Neural cell (in vitro differentiated cells): ENCODE data around the gene GNPAT. TPM values are rescaled to one million over a fixed set of nuclear protein-coding genes. Genes with fewer than 3 reads are reported as not detected.

Experiments used
- H2AFZ ChIP-seq: fragments of 200-600, 300-800 bp; sonication (generic), shearing (Covaris generic); 2 replicates; pipeline ENCODE4 v1.6.0; 2014; ENCODE audit warnings: low read depth, mild to moderate bottlenecking, antibody characterized with exemption, low read length, moderate library complexity
- H3F3A ChIP-seq: fragments of 200-600 bp; shearing (Covaris generic); 2 replicates; pipeline ENCODE4 v1.6.1; 2016; ENCODE audit warnings: mild to moderate bottlenecking, moderate library complexity, mixed read lengths, antibody characterized with exemption, low read length; ENCODE audit not compliant: insufficient read depth, poor library complexity, severe bottlenecking
- H3K27ac ChIP-seq: fragments of 200-600, 300-800 bp; sonication (generic), shearing (Covaris generic); 2 replicates; pipeline ENCODE4 v1.5.1; 2014; ENCODE audit warnings: mild to moderate bottlenecking, low read length, moderate library complexity
- H3K27me3 ChIP-seq: fragments of 300-800, 200-600 bp; sonication (generic), shearing (Covaris generic); 2 replicates; pipeline ENCODE4 v1.6.0; 2014; ENCODE audit warnings: mild to moderate bottlenecking, low read depth, low read length, moderate library complexity; ENCODE audit not compliant: insufficient read depth
- H3K36me3 ChIP-seq: fragments of 300-800, 200-600 bp; sonication (generic), shearing (Covaris generic); 2 replicates; pipeline ENCODE4 v1.5.1; 2014; ENCODE audit warnings: mild to moderate bottlenecking, antibody characterized with exemption, low read length, moderate library complexity; ENCODE audit not compliant: insufficient read depth
- H3K4me2 ChIP-seq: fragments of 300-800, 200-600 bp; sonication (generic), shearing (Covaris generic); 2 replicates; pipeline ENCODE4 v1.6.0; 2014; ENCODE audit warnings: mild to moderate bottlenecking, low read length
- H3K4me3 ChIP-seq: fragments of 300-800, 200-600 bp; sonication (generic), shearing (Covaris generic); 2 replicates; pipeline ENCODE4 v1.5.1; 2014; ENCODE audit warnings: mild to moderate bottlenecking, low read length, moderate library complexity
- H3K79me2 ChIP-seq: fragments of 200-600 bp; shearing (Covaris generic); replicated peaks from 2 replicates; pipeline ENCODE4 v1.6.0; 2014; ENCODE audit warnings: mild to moderate bottlenecking, low read length, moderate library complexity; ENCODE audit not compliant: insufficient read depth
- H3K9ac ChIP-seq: fragments of 300-800, 200-600 bp; sonication (generic), shearing (Covaris generic); 2 replicates; pipeline ENCODE4 v1.6.1; 2016; ENCODE audit warnings: mild to moderate bottlenecking, low read length, mixed read lengths
- H3K9me2 ChIP-seq: fragments of 200-600 bp; shearing (Covaris generic); 2 replicates; pipeline ENCODE4 v1.6.1; 2016; ENCODE audit warnings: mild to moderate bottlenecking, low read length, mixed read lengths; ENCODE audit not compliant: insufficient read depth
- H3K9me3 ChIP-seq: fragments of 200-600, 300-800 bp; sonication (generic), shearing (Covaris generic); 2 replicates; pipeline ENCODE4 v1.6.1; 2016; ENCODE audit warnings: mild to moderate bottlenecking, mixed run types, low read length, moderate library complexity, mixed read lengths
- H4K20me1 ChIP-seq: fragments of 200-600 bp; shearing (Covaris generic); 2 replicates; pipeline ENCODE4 v1.6.1; 2016; ENCODE audit warnings: mild to moderate bottlenecking, mixed run types; ENCODE audit not compliant: insufficient read depth
- EP300 ChIP-seq: fragments of 450-650 bp; conservative IDR thresholded peaks from 2 replicates; pipeline ENCODE4 v1.6.1; 2014; ENCODE audit warnings: antibody characterized with exemption, mild to moderate bottlenecking, moderate library complexity; ENCODE audit not compliant: poor library complexity, severe bottlenecking
- EZH2 ChIP-seq: fragments of 200-600, 300-800 bp; shearing (Covaris generic), sonication (generic); IDR thresholded peaks from 2 replicates; pipeline ENCODE4 v1.6.1; 2014; ENCODE audit warnings: antibody characterized with exemption, low read length, borderline replicate concordance, mild to moderate bottlenecking; ENCODE audit not compliant: insufficient read depth, poor library complexity, severe bottlenecking
- MXI1 ChIP-seq: fragments of 450-650 bp; conservative IDR thresholded peaks from 2 replicates; pipeline ENCODE4 v1.6.1; 2014; ENCODE audit warnings: antibody characterized with exemption, mild to moderate bottlenecking; ENCODE audit not compliant: poor library complexity, severe bottlenecking
- POLR2AphosphoS5 ChIP-seq: IDR thresholded peaks from 2 replicates; pipeline ENCODE4 v1.6.1; 2012
- RAD21 ChIP-seq: fragments of 450-650 bp; conservative IDR thresholded peaks from 2 replicates; pipeline ENCODE4 v1.6.1; 2014; ENCODE audit warnings: antibody characterized with exemption, mild to moderate bottlenecking, moderate library complexity
- REST ChIP-seq: IDR thresholded peaks from 2 replicates; pipeline ENCODE4 v1.6.1; 2012; ENCODE audit warnings: borderline replicate concordance
- SMC3 ChIP-seq: fragments of 450-650 bp; conservative IDR thresholded peaks from 2 replicates; pipeline ENCODE4 v1.6.1; 2014; ENCODE audit warnings: antibody characterized with exemption, mild to moderate bottlenecking, moderate library complexity; ENCODE audit not compliant: poor library complexity
- TAF1 ChIP-seq: IDR thresholded peaks from 2 replicates; pipeline ENCODE4 v1.6.1; 2012; ENCODE audit warnings: low read depth
- polyA plus RNA-seq: library from polyadenylated mRNA; depleted of rRNA; stranded (reverse); fragments of >200 nt; gene quantifications from 2 replicates; pipeline ENCODE4 v1.2.3, GENCODE V29; 2014
- TF ChIP-seq, protein P1 (sequence below): fragments of 450-650 bp; IDR thresholded peaks from 2 replicates; pipeline ENCODE4 v1.5.1; 2014; ENCODE audit warnings: antibody characterized with exemption, mild to moderate bottlenecking, moderate library complexity; ENCODE audit not compliant: poor library complexity, severe bottlenecking

The GNPAT gene
- polyA plus RNA-seq, 1 donor from 2014 or later, result 50.8 TPM

DNA sequence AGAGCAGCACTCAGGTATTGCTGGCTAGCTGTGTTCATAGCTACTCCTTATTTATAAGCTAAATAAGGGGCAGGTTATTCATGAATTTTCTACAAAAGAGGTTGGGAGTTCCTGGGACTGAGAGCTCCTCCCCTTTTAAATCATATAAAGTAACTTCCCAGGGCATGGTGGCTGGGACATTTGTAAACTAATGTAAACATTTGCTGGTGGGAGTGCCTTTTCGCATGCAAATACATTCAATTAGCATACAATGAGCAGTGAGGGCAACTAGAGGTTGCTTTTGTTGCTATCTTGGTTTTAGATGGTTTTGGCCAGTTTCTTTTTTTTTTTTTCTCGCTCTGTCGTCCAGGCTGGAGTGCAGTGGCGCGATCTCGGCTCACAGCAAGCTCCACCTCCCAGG lies 43.4 kb downstream of the GNPAT start:
- Histone ChIP-seq H3K27me3 (no peaks in the 10 kb centered on the region), H4K20me1 (no peaks in the 10 kb centered on the region), H3K9ac (no peak overlapping the region), H3K79me2 (no peaks in the 10 kb centered on the region), H3K4me2 (no peak overlapping the region), H3K36me3 (no peaks in the 10 kb centered on the region), H3K27ac (no peak overlapping the region), H3K9me3 (no peaks in the 10 kb centered on the region), H3K9me2 (no peaks in the 10 kb centered on the region), H3F3A (no peaks in the 10 kb centered on the region), H2AFZ (no peak overlapping the region), H3K4me3 (no peak overlapping the region)
- no peak for TF ChIP-seq POLR2AphosphoS5
- TF ChIP-seq MXI1, result no peak
- no peak for TF ChIP-seq RAD21
- TF ChIP-seq SMC3, result no peak

GRCh38 chr1:231286603-231287002 lies 45.6 kb downstream of the GNPAT start:
- no peak overlapping the region for H2AFZ ChIP-seq
- H3K36me3 ChIP-seq, result no peaks in the 10 kb centered on the region
- no peak overlapping the region for H3K9ac ChIP-seq
- H3K9me2 ChIP-seq, result no peaks in the 10 kb centered on the region
- no peaks in the 10 kb centered on the region for H4K20me1 ChIP-seq
- H3K27me3 ChIP-seq, result no peaks in the 10 kb centered on the region
- no peak overlapping the region for H3K4me3 ChIP-seq
- no peak for TF ChIP-seq MXI1
- TF ChIP-seq, protein P1, sequence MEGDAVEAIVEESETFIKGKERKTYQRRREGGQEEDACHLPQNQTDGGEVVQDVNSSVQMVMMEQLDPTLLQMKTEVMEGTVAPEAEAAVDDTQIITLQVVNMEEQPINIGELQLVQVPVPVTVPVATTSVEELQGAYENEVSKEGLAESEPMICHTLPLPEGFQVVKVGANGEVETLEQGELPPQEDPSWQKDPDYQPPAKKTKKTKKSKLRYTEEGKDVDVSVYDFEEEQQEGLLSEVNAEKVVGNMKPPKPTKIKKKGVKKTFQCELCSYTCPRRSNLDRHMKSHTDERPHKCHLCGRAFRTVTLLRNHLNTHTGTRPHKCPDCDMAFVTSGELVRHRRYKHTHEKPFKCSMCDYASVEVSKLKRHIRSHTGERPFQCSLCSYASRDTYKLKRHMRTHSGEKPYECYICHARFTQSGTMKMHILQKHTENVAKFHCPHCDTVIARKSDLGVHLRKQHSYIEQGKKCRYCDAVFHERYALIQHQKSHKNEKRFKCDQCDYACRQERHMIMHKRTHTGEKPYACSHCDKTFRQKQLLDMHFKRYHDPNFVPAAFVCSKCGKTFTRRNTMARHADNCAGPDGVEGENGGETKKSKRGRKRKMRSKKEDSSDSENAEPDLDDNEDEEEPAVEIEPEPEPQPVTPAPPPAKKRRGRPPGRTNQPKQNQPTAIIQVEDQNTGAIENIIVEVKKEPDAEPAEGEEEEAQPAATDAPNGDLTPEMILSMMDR, result no peak
- no peak for TF ChIP-seq REST
- no peak for TF ChIP-seq EZH2
- no peak for TF ChIP-seq POLR2AphosphoS5
- no peak for TF ChIP-seq RAD21
- TF ChIP-seq SMC3, result no peak
- TF ChIP-seq TAF1, result no peak
- no peak for TF ChIP-seq EP300
- H3F3A ChIP-seq, result no peaks in the 10 kb centered on the region
- H3K27ac ChIP-seq, result no peak overlapping the region
- no peak overlapping the region for H3K4me2 ChIP-seq
- H3K79me2 ChIP-seq, result no peaks in the 10 kb centered on the region
- no peaks in the 10 kb centered on the region for H3K9me3 ChIP-seq

DNA sequence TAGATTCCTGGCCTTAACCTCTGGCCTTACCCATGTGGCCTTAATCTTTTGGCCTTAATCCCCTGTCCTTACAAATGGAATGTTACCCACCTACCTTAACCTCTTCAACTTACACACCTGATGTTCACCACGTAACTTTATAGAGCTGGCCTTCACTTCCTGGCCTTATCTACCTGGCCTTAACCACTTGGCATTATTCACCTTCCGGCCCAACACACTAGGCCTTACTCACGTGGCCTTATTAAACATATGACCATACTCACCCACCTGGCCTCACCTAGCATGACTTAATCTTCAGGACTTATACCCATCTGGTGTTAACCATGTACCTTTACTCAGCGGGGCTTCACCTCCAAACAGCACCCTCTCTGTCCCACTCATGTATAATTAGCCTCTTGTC lies 54.9 kb downstream of the GNPAT start:
- Histone ChIP-seq H3K9me3 (no peaks in the 10 kb centered on the region), H3K4me2 (no peak overlapping the region), H3K27ac (no peak overlapping the region), H4K20me1 (no peaks in the 10 kb centered on the region), H3K27me3 (no peaks in the 10 kb centered on the region), H3F3A (no peaks in the 10 kb centered on the region), H3K36me3 (no peaks in the 10 kb centered on the region), H3K9ac (no peak overlapping the region), H2AFZ (no peak overlapping the region), H3K4me3 (no peak overlapping the region), H3K79me2 (no peaks in the 10 kb centered on the region), H3K9me2 (no peaks in the 10 kb centered on the region)
- TF ChIP-seq EP300 (no peak), TAF1 (no peak), REST (no peak), MXI1 (no peak), EZH2 (no peak)
- TF ChIP-seq, protein P1, result no peak
